NCI-H2081 (cell line): Measurements from ENCODE around the gene INTS6L.
"Not testable (repeated sequence)": the region's sequence is repeated elsewhere in the genome, so short reads cannot be mapped to it uniquely, and the experiment has no call there.

ENCODE experiments used
- DNase-seq, 2 experiments: peaks; one replicate each; lab custom pipeline; 2025; lab: John Stamatoyannopoulos, UW

Gene INTS6L

DNA sequence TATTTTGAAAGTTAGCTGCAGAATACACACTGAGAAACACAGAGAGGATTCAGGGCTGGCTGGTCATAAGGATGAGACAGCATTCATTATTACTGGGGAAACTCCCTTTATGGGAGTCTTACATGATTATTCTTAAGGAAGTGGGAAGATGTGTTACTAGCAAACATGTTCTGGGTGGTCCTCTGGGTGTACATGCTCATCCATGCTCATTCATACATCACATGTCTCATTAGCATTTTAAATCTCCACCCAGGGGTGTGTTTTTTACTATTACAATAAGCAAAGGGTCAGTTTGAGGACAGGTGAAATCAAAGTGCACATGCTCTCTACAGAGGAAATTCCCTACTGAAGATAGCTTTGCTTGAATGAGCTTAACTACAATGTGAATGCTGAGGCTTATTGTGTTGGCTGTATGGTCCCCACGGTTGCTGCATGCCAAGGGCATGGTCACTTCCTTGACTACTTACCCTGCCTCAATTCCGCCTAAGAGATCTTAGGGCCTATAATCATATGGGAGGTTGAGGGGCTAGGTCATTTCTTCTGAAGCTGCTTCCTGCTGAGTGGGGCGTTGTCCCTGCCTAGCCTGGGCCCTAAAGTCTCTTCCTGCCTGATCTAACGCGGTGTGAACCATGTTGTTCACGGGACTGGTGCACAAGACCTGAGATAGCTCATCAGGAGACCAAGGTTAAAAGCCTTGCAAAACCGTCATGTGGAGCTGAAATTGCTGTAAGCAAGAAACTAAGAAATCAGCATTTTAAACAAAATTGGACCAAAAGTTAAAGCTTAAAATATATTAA, 104.1 kb downstream of the INTS6L start:
- not testable (repeated sequence) for DNase-seq

DNA sequence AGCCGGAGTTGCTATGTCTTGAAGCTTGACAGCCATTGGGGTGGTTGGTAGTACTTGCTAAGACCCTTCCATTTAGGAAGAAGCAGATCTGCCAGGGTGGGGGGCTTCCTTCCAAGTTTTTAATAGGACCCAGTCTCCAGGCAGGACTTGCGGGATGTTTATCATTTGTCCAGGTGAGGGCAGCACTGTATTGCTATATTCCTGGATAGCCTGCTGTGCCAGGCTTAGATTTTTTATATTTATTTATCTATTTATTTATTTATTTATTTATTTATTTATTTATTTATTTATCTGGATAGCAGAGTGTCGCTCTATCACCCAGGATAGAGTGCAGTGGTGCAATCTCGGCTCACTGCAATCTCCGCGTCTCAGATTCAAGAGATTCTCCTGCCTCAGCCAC, 105.5 kb downstream of the INTS6L start:
- no peak for DNase-seq

DNA sequence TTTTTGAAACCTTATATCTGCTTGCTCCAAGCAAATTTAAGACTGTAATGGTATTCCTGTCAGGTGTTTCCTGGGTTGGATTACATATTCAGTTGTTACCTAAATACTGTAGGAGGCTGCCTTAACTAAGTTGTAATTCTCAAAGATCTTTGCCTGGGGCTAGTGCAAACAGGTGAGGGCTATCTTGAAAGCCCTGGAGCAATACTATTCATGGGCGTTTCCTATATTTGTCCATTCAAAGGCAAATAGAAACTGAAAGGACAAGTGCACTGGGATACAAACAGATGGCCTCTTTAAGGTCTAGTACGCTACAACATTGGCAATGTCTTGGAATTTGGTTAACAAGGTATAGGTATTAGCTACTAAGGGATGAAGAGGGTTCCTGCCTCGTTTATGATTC, 108.9 kb downstream of the INTS6L start:
- no peak for DNase-seq
